Measurements from ENCODE around the gene TBX19. TPM values are rescaled to one million over a fixed set of nuclear protein-coding genes. Genes with fewer than 3 reads are reported as not detected.

TBX19 gene
- total and polyA plus RNA-seq, 2 of the 8 experiments (the other 6 are each of a cell fraction or from before 2014, with no cell fraction given): 1.0 to 1.8 TPM

- Histone ChIP-seq H4K5ac (ENCODE audit: insufficient read length, low read depth, low read length) (no peak overlapping the region), H3K4ac (replicated peaks; ENCODE audit: insufficient read length, low read depth, low read length) (no peak overlapping the region), H4K91ac (replicated peaks; ENCODE audit: insufficient read length, low read length) (no peak overlapping the region), H3K4me1 (replicated peaks in 1 of 4; ENCODE audit: control insufficient read depth in 3 of 4, insufficient read depth in 4 of 4, low read length in 3 of 4) (peaks cover 0 to 4% (median 1%) of the 10 kb centered on the region in 4 experiments; a peak in 2 of 7 replicates), H3K4me2 (ENCODE audit: insufficient read depth in 1 of 2, low read depth in 2 of 2, low read length in 2 of 2) (no peak overlapping the region), H3K9me3 (ENCODE audit: insufficient read depth in 2 of 2, low read depth in 1 of 2, low read length in 1 of 2) (no peaks in the 10 kb centered on the region), H3K56ac (replicated peaks; ENCODE audit: insufficient read length, low read depth, low read length) (no peak overlapping the region), H3K79me1 (ENCODE audit: low read depth, low read length) (no peaks in the 10 kb centered on the region), H3K4me3 (ENCODE audit: extremely low read depth in 1 of 4, insufficient read depth in 2 of 4, low read depth in 3 of 4, low read length in 4 of 4) (no peak overlapping the region), H3K18ac (ENCODE audit: extremely low read depth, low read length) (no peak overlapping the region), H2BK120ac (replicated peaks; ENCODE audit: low read depth, low read length) (no peak overlapping the region), H2BK15ac (ENCODE audit: low read length) (no peak overlapping the region), H2BK5ac (ENCODE audit: low read depth, low read length) (no peak overlapping the region; the same call in 1 of the 2 replicates), H3K23ac (ENCODE audit: insufficient read length) (no peak overlapping the region), H3K79me2 (ENCODE audit: control insufficient read depth in 1 of 2, insufficient read depth in 2 of 2, low read length in 2 of 2) (no peaks in the 10 kb centered on the region), H3K9ac (replicated peaks in 1 of 4; ENCODE audit: extremely low read depth in 1 of 4, low read depth in 3 of 4, low read length in 3 of 4) (no peak overlapping the region), H3K36me3 (ENCODE audit: control insufficient read depth in 2 of 4, insufficient read depth in 4 of 4, low read length in 3 of 4) (peaks cover 7 to 26% (median 10%) of the 10 kb centered on the region in 4 experiments; a peak in 7 of 8 replicates), H3K23me2 (ENCODE audit: low read depth, low read length) (no peaks in the 10 kb centered on the region), H4K8ac (ENCODE audit: extremely low read depth, insufficient read depth, low read length) (no peak overlapping the region), H2AFZ (ENCODE audit: low read length) (no peak overlapping the region), H4K20me1 (replicated peaks in 1 of 2; ENCODE audit: control insufficient read depth in 1 of 2, insufficient read depth in 2 of 2, low read length in 2 of 2) (no peaks in the 10 kb centered on the region), H3K14ac (ENCODE audit: insufficient read length) (no peak overlapping the region), H2BK20ac (ENCODE audit: low read length) (no peak overlapping the region), H2AK5ac (ENCODE audit: low read depth, low read length) (no peak overlapping the region), H3K27me3 (replicated peaks in 1 of 4; ENCODE audit: control insufficient read depth in 3 of 4, extremely low read depth in 1 of 4, insufficient read depth in 3 of 4, low read length in 3 of 4) (no peaks in the 10 kb centered on the region), H2BK12ac (ENCODE audit: low read depth, low read length) (no peak overlapping the region), H3K27ac (ENCODE audit: low read depth, low read length) (no peak overlapping the region)
- 93% methylated on average over 2 of the region's 2 CpGs; no CpG with 5 or more reads in 1 of the 2 experiments for WGBS, 2 experiments (ENCODE audit: extremely low coverage in 1 of 2, insufficient coverage in 1 of 2, insufficient read length in 1 of 2, insufficient replicate concordance in 2 of 2, low coverage in 1 of 2, low lambda C conversion rate in 2 of 2, missing lambda C conversion rate in 1 of 2)
- DNase-seq (ENCODE audit: low read depth in 1 of 2, low spot score in 2 of 2) (no peak), FAIRE-seq (no peak)
- ChIA-PET CTCF (ENCODE audit: partially characterized antibody) (interaction anchor here (0.6 to 1.6 kb wide), 5 partner anchors 9 to 184 kb away, joined by 3 to 5 read pairs (median 4); no protein-coding TSS in a partner anchor), POLR2A (ENCODE audit: partially characterized antibody) (interaction anchor here (1.0 kb wide), 1 partner anchor 10 kb away, joined by 3 read pairs; no protein-coding TSS in a partner anchor)
- TF ChIP-seq SAP30 (IDR thresholded peaks at IDR 0.05; ENCODE audit: insufficient read depth, insufficient replicate concordance, low read length) (no peak), BCL11A (IDR thresholded peaks at IDR 0.05; ENCODE audit: low read depth in 2 of 2, low read length in 2 of 2) (no peak), RXRA (IDR thresholded peaks at IDR 0.05; ENCODE audit: insufficient read depth, low read depth, low read length) (no peak), SP2 (IDR thresholded peaks at IDR 0.05; ENCODE audit: low read length) (no peak), YY1 (IDR thresholded peaks at IDR 0.05; ENCODE audit: low read depth, low read length) (no peak), NANOG (IDR thresholded peaks at IDR 0.05; ENCODE audit: insufficient read depth, low read depth, low read length, poor library complexity, severe bottlenecking) (no peak), POLR2A (IDR thresholded peaks at IDR 0.05; ENCODE audit: control extremely low read depth in 1 of 2, low read depth in 2 of 2, low read length in 2 of 2) (no peak), SP4 (IDR thresholded peaks at IDR 0.05; ENCODE audit: low read length) (no peak)
Measured at GRCh38 chr1:168243198-168243597, 37.5 kb upstream of the TBX19 start.

Data from H1 (cell line).